AG04450 (cell line): ENCODE data around the gene KCNJ5. TPM values are rescaled to one million over a fixed set of nuclear protein-coding genes. Genes with fewer than 3 reads are reported as not detected.

Experiments
- CTCF ChIA-PET: fragments of 300-600, 350-600 bp; formaldehyde crosslinking; extraction: SDS; loops from one replicate; lab custom pipeline; 2022; ENCODE audit warnings: antibody characterized with exemption, inconsistent platforms; lab: Charles Lee
- POLR2A ChIA-PET: fragments of 350-600 bp; formaldehyde crosslinking; extraction: SDS; loops from one replicate; lab custom pipeline; 2021; ENCODE audit warnings: antibody characterized with exemption, inconsistent platforms; lab: Yijun Ruan, JAX
- DNase-seq: peaks from one replicate; pipeline ENCODE4 v3.0.0-alpha.2; 2011; ENCODE audit warnings: low read depth, low spot score
- H3K27ac ChIP-seq: one replicate; pipeline ENCODE4 v1.5.1; 2012; ENCODE audit warnings: low read depth, low read length, control low read depth
- H3K27me3 ChIP-seq: one replicate; pipeline ENCODE4 v1.6.0; 2012; ENCODE audit warnings: low read length; ENCODE audit not compliant: control insufficient read depth, insufficient read depth
- H3K4me3 ChIP-seq: 2 replicates; pipeline ENCODE4 v1.5.1; 2011; ENCODE audit warnings: mild to moderate bottlenecking, low read depth, low read length, control low read depth
- H3K9me3 ChIP-seq: 2 replicates; pipeline ENCODE4 v1.5.1; 2012; ENCODE audit warnings: low read length; ENCODE audit not compliant: control insufficient read depth, insufficient read depth
- polyA plus RNA-seq: library from polyadenylated mRNA; depleted of rRNA; stranded (reverse); fragments of >200 nt; gene quantifications from 2 replicates; pipeline ENCODE4 v1.2.3, GENCODE V29; 2011
- TF ChIP-seq, protein P1 (sequence below): IDR thresholded peaks from 2 replicates; pipeline ENCODE4 v1.5.1; 2011; ENCODE audit warnings: low read depth, low read length, control low read depth, inconsistent platforms

KCNJ5 gene
- polyA plus RNA-seq, 1 experiment: not detected

DNA sequence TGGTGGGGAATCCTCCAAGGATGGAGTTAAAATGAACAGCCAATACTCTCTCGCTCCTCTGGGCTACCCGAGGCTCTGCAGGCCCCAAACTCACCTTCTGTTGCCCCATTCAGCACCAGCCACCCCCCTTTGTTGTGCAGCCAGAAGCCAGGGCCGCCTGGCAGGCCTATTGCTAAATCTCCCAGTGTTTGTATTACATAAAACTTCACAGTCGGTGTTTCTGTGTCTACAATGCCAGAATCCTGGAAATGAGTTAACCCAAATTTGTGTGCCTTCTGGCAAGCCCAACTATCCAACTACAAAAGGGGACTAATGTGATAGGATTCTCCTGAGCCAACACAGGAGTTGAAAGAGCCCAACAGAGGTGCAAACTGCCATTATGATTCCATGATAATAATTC is 9.3 kb downstream of the KCNJ5 start:
- Histone ChIP-seq H3K27me3 (peaks cover 8% of the 10 kb centered on the region), H3K9me3 (no peaks in the 10 kb centered on the region; the same call in 1 of the 2 replicates), H3K4me3 (no peak overlapping the region), H3K27ac (no peak overlapping the region)
- CTCF ChIA-PET: interaction anchor here (1.3 kb wide), 1 partner anchor 56 kb away, joined by 7 read pairs; no protein-coding TSS in a partner anchor
- no peak for DNase-seq
- TF ChIP-seq, protein P1, sequence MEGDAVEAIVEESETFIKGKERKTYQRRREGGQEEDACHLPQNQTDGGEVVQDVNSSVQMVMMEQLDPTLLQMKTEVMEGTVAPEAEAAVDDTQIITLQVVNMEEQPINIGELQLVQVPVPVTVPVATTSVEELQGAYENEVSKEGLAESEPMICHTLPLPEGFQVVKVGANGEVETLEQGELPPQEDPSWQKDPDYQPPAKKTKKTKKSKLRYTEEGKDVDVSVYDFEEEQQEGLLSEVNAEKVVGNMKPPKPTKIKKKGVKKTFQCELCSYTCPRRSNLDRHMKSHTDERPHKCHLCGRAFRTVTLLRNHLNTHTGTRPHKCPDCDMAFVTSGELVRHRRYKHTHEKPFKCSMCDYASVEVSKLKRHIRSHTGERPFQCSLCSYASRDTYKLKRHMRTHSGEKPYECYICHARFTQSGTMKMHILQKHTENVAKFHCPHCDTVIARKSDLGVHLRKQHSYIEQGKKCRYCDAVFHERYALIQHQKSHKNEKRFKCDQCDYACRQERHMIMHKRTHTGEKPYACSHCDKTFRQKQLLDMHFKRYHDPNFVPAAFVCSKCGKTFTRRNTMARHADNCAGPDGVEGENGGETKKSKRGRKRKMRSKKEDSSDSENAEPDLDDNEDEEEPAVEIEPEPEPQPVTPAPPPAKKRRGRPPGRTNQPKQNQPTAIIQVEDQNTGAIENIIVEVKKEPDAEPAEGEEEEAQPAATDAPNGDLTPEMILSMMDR: no peak
- POLR2A ChIA-PET: no interaction called here

DNA sequence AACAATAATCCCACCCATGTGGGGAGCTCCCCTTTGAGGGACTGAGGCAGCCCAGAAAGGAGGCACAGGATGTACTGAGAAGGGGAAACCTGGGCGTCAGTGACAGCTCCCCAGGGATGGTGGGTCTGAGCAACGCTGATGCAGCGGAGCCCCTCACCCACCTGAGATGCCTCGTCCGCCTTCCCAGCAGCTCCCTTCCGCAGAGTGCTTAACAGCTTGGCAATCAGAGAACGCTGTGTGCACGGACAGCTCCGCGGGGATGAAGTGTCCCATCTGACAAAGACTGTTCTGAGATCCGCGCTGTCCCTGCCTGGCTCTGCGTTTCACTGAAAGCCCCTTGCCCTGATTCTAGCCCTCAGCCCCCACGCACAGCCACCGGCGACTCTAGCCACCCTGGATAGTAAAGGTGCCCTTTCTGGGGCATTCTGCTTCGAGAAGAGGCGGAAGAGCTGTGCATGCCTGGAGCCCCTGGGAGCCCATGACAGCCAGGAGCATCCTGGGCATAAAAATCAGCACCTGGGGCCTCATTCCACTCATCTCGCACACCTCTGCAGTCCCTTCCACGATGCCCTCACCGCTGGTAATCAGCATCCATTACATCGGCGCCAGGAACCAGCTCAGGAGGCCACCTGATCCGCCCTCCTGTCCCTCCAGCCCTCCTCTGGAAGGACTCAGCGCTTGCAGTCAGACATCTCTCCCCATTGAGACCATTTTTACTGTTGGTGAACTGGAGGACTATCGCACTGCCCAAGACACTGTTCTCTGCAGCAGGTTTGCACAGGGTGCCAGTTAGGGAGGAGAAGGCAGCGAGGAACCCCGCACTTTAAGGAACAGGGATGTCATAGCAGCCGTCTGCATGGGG is 10.7 kb downstream of the KCNJ5 start:
- CTCF ChIA-PET: interaction anchor here (0.6 to 1.3 kb wide), 3 partner anchors 18 to 60 kb away, joined by 3 to 7 read pairs (median 5); no protein-coding TSS in a partner anchor
- Histone ChIP-seq H3K27me3 (peaks cover 4% of the 10 kb centered on the region), H3K9me3 (no peaks in the 10 kb centered on the region), H3K27ac (peak overlapping the region; percentile 21), H3K4me3 (no peak overlapping the region)
- POLR2A ChIA-PET: no interaction called here
- DNase-seq: no peak
- TF ChIP-seq, protein P1: no peak

DNA sequence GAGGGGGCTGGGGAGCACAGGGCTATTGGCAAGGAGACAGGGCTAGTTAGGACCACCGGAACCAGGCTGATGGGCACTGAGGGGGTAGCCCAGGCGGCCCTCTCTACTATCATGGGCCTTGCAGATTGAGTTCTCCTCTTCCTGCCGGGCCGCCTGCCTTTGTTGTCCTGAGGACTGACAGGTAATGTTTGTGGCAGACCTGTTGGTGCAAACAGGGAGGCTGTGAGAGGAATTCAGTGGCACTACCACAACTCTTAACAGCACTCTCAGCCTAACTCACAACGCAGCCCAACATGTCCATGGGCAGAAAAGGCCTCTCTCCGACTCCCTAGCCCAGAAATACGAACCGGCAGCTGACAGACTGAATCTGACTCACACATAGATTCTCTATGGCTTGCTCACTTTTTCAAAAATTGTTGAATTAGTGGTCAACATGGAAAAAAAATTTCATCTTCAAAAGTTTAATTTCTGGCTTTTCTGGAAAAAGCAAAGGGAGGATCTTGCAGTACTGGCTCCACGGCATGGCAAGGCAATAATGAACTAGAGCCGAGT is 11.4 kb downstream of the KCNJ5 start:
- Histone ChIP-seq H3K4me3 (no peak overlapping the region), H3K27me3 (peaks cover 4% of the 10 kb centered on the region), H3K27ac (peak overlapping the region; percentile 21), H3K9me3 (no peaks in the 10 kb centered on the region)
- TF ChIP-seq, protein P1: no peak
- ChIA-PET CTCF (interaction anchor here (0.6 to 2.8 kb wide), 4 partner anchors 18 to 744 kb away, joined by 3 to 12 read pairs (median 4); no protein-coding TSS in a partner anchor), POLR2A (no interaction called here)
- no peak for DNase-seq

DNA sequence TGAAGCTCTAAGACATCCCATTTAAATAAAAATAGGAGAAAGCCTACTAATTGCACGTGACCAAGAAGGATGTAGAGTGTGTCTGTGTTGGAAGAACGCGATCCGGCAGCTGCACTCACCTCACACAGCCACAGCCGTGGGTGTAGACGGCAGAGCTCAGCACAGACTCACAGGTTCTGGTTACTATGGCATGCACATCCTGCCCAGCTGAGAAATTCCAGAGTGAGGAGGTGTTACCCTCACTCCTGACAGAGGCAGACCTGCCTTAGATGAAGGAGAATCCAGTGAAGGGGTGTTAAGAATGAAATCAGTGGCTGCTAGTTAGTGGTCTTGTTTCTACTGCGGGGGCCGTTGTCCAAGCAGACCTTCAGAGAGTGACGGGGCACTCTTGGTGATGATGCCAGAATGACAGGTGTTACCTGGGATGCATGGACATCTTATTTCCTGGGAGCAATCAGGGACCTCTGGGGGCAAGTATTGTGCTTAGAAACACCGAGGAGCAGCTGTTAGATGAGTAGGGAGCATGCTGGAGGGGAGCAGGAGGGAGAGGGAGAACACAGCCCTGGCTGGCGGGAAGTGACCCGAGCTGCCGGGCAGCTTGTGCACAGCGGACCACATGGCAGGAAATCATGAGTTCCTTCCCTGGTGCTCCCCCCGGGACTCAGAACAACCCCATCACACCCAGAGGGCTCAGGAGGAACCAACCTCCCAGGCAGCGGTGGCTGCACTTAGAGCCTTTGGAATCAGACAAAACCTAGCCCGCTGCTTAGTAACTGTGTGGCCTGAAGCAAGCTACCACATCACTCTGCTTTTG is 12.3 kb downstream of the KCNJ5 start:
- DNase-seq: no peak
- ChIA-PET POLR2A (no interaction called here), CTCF (interaction anchor here (0.5 to 4.3 kb wide), 7 partner anchors 11 to 745 kb away, joined by 3 to 27 read pairs (median 4); partner anchors contain the start of gene KCNJ5)
- H3K4me3 ChIP-seq: no peak overlapping the region
- H3K27me3 ChIP-seq: peaks cover 4% of the 10 kb centered on the region
- no peaks in the 10 kb centered on the region for H3K9me3 ChIP-seq
- H3K27ac ChIP-seq: no peak overlapping the region
- TF ChIP-seq, protein P1: no peak
